ENCODE data around the gene TBC1D28.
"Not testable (repeated sequence)": the region's sequence is repeated elsewhere in the genome, so short reads cannot be mapped to it uniquely, and the experiment has no call there.

TBC1D28 gene

DNA sequence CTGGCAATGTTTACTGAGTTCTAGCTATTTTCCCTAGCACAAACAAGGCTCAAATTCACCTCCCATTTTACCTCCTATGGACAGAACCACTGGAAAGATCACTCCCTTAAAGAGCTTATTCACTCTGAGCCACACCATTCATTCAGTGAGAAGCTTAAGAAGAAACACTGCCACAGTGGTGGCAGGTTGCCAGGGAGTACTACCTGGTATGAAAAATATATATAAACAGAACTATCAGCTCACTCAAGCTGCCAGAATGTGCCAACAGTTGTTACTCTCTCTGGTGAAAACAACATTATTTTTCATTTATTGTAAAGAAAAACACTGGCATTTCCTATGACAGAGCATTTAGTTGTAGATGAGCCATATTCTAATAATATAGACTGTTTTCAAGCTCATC, 31.2 kb downstream of the TBC1D28 start:
- not testable (repeated sequence) for DNase-seq

DNA sequence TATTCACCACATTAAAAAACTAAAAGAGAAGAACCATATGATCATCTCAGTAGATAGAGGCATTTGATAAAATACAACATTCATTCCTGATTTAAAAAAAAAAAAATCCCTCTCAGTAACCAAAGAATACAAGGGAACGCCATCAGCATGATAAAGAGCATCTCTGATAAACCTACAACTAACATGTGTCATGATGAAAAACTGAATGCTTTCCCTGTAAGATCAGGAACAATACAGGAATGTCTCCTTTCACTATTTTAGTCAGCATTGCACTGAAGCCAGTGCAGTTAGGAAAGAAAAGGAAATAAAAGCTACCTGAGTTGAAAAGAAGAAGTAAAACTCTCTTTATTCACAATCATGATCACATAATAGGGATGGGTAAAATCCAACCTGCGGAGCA, 51.1 kb downstream of the TBC1D28 start:
- not testable (repeated sequence) for DNase-seq

All from AML-193 (cell line).